RKO (cell line): ENCODE measurements around the gene PTHLH.

Experiments used
- DNase-seq: peaks from one replicate; pipeline ENCODE4 v3.0.0-alpha.2; 2016; ENCODE audit warnings: low spot score

Gene PTHLH

GRCh38 chr12:27974735-27975221 lies 2.2 kb upstream of the PTHLH start:
- DNase-seq: no peak

- DNase-seq: no peak
Observed at GRCh38 chr12:27973487-27973890, 956 bp upstream of the PTHLH start.

GRCh38 chr12:27971606-27972005 lies 927 bp downstream of the PTHLH start:
- DNase-seq: no peak

- DNase-seq: no peak
Observed at GRCh38 chr12:27971121-27971489, 1.4 kb downstream of the PTHLH start.

- DNase-seq: no peak
Observed at GRCh38 chr12:27970401-27971120, 2.0 kb downstream of the PTHLH start.

- DNase-seq: no peak
Observed at GRCh38 chr12:27969624-27970400, 2.7 kb downstream of the PTHLH start.

GRCh38 chr12:27968972-27969623 lies 3.4 kb downstream of the PTHLH start:
- DNase-seq: no peak

GRCh38 chr12:27967551-27968054 lies 4.9 kb downstream of the PTHLH start:
- no peak for DNase-seq

- DNase-seq: peak; percentile 89
Observed at GRCh38 chr12:27966870-27967269, 5.7 kb downstream of the PTHLH start.

GRCh38 chr12:27965966-27966365 lies 6.6 kb downstream of the PTHLH start:
- DNase-seq: peak; percentile 48

GRCh38 chr12:27965411-27965810 lies 7.1 kb downstream of the PTHLH start:
- DNase-seq: peak; percentile 32

GRCh38 chr12:27964123-27964522 lies 8.4 kb downstream of the PTHLH start:
- no peak for DNase-seq

- no peak for DNase-seq
Observed at GRCh38 chr12:27960821-27961220, 11.7 kb downstream of the PTHLH start.

GRCh38 chr12:27958675-27959074 lies 13.9 kb downstream of the PTHLH start:
- DNase-seq: no peak

GRCh38 chr12:27957366-27957765 lies 15.2 kb downstream of the PTHLH start:
- DNase-seq: no peak

GRCh38 chr12:27953817-27954216 lies 18.7 kb downstream of the PTHLH start:
- DNase-seq: no peak

GRCh38 chr12:27953348-27953747 lies 19.2 kb downstream of the PTHLH start:
- no peak for DNase-seq

GRCh38 chr12:27952510-27952909 lies 20.0 kb downstream of the PTHLH start:
- no peak for DNase-seq

GRCh38 chr12:27951898-27952297 lies 20.6 kb downstream of the PTHLH start:
- DNase-seq: no peak

- DNase-seq: no peak
Observed at GRCh38 chr12:27946421-27946820, 26.1 kb downstream of the PTHLH start.

GRCh38 chr12:27940756-27941402 lies 31.7 kb downstream of the PTHLH start:
- peak; percentile 83 for DNase-seq

- no peak for DNase-seq
Observed at GRCh38 chr12:27940245-27940644, 32.3 kb downstream of the PTHLH start.
